Central memory CD4-positive, alpha-beta T cell (primary cell): ENCODE data around the gene PAIP2.
"Not testable (repeated sequence)": the region's sequence is repeated elsewhere in the genome, so short reads cannot be mapped to it uniquely, and the experiment has no call there.

Source experiments
- DNase-seq: peaks from one replicate; pipeline ENCODE4 v3.0.0; 2022

The PAIP2 gene

DNA sequence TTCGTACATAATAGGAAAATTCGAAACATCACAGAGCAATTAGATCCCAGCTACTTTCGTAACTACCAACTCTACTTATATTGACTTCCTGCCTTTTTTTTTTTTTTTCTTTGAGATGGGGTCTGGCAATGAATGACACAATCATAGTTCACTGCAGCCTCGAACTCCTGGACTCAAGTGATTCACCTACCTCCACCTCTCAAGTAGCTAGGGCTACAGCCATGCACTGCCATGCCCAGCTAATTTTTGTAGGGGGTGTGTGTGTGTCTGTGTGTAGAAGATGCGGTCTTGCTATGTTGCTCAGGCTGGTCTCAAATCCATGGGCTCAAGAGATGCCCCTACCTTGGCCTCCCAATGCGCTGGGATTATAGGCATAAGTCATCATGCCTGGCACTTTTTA is 5.8 kb upstream of the PAIP2 start:
- no peak for DNase-seq

GRCh38 chr5:139340051-139340450 is 1.6 kb upstream of the PAIP2 start:
- DNase-seq: no peak

GRCh38 chr5:139341187-139341688 is 416 bp upstream of the PAIP2 start:
- no peak for DNase-seq

DNA sequence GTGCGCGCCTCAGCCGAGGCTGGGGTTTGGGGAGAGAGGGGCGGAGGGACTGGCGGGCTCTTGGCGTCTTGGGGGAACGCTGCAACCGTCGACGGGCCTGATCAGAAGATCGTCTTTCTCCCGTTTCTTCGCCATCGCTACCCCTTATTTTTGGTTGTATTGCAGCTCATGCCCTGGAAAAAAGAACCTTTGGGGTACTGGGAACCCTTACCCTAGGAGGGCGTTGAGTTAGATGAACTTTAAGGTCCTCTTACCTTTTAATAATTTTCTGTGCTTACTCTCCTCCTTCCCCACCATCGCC is 719 bp downstream of the PAIP2 start:
- no peak for DNase-seq

- DNase-seq: no peak
Measured at GRCh38 chr5:139343476-139343875, 1.8 kb downstream of the PAIP2 start.

DNA sequence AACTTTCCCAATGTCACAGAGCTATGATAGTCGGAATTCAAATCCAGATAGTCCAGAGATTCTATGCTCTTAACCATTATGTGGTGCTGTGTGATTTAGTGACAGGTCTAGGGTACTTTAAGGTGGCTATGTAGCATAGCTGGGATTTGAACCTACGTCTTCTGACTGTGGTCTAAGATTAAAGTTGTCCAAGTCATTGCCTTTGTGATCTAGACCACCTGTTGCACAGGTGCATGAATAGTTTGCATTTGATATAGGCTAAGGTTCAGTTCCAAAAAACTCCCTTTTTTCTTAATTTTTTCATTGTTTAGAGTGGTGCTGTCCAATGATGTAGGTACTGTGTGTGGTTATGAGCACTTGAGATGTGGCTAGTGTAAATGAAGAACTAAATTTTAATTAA is 2.5 kb downstream of the PAIP2 start:
- DNase-seq: no peak

DNA sequence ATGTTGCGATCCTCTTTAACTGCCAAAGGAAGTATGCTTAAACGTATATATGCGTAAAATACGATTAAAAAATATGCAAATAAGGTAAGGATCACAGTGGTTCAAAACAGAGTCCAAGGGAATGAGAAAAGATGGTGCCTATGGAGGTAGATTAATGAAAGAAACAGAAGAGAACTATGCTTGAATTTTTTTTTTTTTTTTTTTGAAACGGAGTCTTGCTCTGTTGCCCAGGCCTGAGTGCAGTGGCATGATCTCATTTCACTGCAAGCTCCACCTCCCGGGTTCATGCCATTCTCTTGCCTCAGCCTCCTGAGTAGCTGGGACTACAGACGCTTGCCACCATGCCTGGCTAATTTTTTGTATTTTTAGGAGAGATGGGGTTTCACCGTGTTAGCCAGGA is 3.8 kb downstream of the PAIP2 start:
- not testable (repeated sequence) for DNase-seq

GRCh38 chr5:139347863-139348262 is 6.2 kb downstream of the PAIP2 start:
- DNase-seq: not testable (repeated sequence)

GRCh38 chr5:139354186-139354585 is 12.5 kb downstream of the PAIP2 start:
- no peak for DNase-seq

- not testable (repeated sequence) for DNase-seq
Measured at GRCh38 chr5:139355900-139356299, 14.2 kb downstream of the PAIP2 start.

- DNase-seq: no peak
Measured at GRCh38 chr5:139358064-139358463, 16.4 kb downstream of the PAIP2 start.

GRCh38 chr5:139360384-139360783 is 18.7 kb downstream of the PAIP2 start:
- no peak for DNase-seq

- no peak for DNase-seq
Measured at GRCh38 chr5:139361835-139362429, 20.3 kb downstream of the PAIP2 start.

DNA sequence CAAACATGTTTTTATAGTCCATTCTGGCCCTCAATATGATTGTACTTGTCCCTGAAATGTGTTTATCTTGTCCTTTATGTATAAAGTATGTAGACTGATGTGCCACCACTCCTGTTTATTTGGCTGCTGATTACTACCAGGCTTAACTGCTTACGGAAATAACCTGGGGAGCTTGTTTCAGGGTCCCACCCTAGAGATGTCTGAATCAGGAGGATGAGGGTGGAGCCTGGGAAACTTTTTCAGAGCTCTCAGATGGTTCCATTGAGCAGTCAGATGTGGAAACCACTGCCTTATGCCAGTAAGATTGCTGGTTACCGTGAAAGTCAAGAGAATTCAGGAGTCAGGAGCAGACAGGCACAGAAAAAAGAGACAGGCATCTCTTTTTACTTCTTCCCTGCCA is 22.3 kb downstream of the PAIP2 start:
- no peak for DNase-seq

DNA sequence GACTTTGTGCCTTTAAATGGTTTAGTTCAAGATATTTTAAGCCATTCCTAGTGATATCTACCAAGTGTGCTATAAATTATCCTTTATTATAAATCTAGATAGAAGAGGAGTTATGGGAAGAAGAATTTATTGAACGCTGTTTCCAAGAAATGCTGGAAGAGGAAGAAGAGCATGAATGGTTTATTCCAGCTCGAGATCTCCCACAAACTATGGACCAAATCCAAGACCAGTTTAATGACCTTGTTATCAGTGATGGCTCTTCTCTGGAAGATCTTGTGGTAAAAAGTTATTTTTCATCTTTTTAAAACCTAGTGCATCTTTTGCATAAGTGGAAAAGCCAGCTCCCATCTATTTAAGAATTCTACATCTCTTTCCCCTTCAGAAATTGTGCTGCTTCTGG is 22.8 kb downstream of the PAIP2 start:
- DNase-seq: no peak

- no peak for DNase-seq
Measured at GRCh38 chr5:139368613-139369012, 27.0 kb downstream of the PAIP2 start.

DNA sequence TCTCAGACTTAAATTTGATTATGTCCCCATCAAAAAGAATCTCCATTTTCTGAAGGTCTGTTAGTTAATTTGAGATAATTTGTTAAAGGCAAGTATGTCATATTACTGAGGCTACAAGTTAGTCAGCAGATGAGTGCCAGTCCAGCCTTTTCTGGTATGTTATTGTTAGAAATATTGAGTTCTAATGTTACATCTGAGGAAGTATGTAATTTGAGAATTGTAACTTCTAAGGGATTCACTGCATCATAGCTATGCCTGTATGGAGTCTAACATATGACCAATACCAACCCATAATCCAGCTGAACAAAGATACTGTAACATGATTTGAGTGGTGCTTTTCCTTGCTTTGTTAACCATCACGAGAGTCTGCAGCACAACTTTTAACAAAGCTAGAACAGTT is 27.5 kb downstream of the PAIP2 start:
- DNase-seq: no peak

DNA sequence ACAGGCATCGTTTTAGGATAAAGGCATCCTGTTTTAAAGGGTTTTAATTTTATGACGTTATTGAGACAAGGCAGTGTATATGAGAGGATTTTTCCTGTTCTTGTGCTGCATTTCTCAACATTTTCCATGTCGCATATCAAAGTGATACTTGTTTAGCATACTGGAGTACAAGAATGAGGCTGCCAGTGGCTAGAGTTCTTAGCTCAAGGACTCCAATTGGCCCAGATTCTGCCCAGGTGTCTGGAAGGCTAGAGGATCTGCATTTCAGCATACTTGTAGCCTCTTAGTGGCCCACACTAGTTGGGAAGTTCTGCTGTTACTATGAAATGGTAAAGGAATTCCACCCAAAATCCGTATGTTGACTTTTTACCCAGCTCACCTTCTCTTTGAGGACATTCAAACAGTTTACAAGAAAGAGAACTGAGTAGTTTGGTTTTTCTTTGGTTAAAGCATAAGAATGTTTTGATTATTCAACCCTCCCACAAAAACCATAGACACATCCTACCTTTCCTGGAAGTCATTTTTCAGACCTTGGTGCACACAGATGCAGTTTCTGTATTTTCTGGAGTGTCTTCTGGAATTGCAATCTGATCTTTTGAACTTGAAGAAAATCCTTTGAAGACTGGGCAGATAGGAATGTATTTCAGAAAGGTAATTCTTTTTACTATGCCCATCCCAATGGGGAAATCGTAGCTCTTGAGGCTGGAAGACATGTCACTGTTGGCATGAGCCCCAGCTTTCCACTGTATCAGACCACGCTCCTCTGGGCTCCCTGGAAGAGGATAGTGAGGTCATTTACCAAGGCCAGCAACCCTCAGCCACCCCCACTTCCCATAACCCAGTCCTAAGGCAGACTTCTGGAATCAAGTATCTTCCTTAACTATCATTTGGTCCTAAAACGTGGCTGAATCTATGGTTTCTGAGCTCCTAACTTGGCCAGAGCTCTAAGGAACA is 30.1 kb downstream of the PAIP2 start:
- DNase-seq: no peak

DNA sequence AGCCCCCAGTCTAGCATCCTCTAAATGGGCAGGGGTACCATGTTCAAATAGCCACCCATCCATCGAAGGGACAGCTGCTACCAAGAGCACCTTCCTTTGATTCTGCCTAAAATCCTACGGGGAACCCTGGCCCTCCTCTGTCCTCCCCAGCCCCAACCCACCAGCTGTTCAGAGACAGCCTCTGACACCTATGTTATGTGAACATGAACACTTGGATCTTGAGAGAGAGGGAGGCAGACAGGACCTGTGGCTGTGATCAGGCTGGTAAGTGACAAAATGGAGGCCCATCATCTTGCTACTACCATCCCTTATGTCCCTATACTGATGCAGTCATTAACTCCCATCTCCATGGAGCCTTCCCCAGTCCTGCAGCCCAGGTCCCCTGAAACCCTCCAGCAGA is 33.3 kb downstream of the PAIP2 start:
- no peak for DNase-seq

DNA sequence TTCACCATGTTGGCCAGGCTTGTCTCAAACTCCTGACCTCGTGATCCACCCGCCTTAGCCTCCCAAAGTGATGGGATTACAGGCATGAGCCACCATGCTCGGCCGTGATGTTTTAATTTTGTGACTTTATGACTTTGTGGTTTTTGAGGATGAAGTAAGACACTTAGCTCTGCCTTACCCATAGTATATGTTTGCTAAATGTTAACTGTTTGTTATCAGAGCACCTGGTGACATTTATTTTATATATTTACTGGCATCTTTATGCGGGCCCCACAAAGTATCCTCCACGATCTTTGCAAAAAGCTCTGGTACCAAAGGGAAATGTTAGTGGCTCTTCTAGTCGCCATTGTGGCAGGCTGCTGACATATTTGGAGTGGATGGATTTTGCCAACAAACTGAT is 34.7 kb downstream of the PAIP2 start:
- DNase-seq: no peak

GRCh38 chr5:139377226-139377625 is 35.6 kb downstream of the PAIP2 start:
- no peak for DNase-seq

DNA sequence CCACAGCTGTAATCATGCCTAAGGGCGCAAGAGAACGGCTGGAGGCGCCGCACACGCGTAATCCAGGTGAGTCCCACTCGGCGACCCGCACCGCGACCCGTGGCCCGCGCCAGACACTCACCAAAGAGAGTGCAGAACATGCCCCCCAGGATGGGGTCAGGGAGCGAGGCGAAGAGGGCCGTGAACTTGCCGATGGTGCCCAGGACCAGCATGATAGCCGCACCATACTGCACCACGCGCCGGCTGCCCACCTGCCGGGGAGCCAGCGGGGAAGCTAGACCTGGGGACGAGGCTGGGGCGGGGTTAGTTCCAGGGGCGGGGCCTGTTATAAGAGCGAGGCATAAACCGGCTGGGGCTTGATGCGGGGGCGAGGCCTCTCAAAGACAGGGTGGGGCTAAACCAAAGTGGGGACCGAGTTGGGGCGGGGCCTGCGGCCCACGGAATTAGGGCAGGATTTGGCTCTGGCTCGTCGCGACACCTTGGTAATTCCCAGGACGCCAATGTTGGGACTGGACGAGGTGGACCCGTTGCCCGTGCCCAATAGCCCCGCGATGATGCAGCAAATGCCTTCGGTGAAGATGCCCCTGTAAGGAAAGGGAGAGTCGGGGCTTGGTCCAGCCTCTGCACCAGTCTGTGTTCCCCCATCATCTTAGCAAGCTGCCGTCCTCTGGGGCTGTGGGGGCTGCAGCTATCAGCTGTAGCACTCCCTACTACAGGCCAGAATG is 36.6 kb downstream of the PAIP2 start:
- no peak for DNase-seq

DNA sequence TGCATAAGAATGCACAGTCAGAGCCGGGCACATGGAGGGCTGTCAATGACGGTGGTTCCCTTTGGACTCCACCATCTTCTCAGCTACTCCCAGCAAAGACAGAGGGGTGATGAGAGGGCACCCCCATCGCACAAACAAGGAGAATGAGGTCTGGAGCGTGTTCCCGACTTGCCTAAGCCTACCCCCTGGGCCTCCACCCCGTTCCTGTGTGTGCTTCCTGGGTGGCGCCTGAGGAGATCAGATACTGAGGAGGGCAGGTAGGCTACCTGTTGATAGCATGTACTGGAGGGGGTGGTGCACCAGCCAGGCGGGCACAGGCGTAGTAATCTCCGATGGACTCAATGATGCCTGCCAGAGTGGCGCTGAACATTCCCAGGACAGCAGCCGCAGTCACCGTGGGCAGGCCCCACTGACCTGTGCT is 37.3 kb downstream of the PAIP2 start:
- no peak for DNase-seq
